OCI-LY7 (cell line): ENCODE results near the gene TSR1. TPM values are rescaled to one million over a fixed set of nuclear protein-coding genes. Genes with fewer than 3 reads are reported as not detected.

Experiments used
- BruUV-seq: library from RNA; stranded (reverse); fragments of 400-500 nt; replicated peaks from 2 replicates; lab custom pipeline; 2021; lab: Mats Ljungman, UMichigan
- CTCF ChIA-PET: fragments of 300-600 bp; sonication (Branson Sonifier 250); formaldehyde crosslinking; loops from one replicate; lab custom pipeline; 2022; ENCODE audit warnings: antibody characterized with exemption; ENCODE audit not compliant: unreplicated experiment; lab: Charles Lee
- POLR2A ChIA-PET: fragments of 300-600 bp; sonication (Branson Sonifier 250); formaldehyde crosslinking; loops from one replicate; lab custom pipeline; 2022; ENCODE audit warnings: antibody characterized with exemption; lab: Charles Lee
- DNase-seq: peaks from one replicate; pipeline ENCODE4 v3.0.0-alpha.2; 2015; ENCODE audit warnings: low spot score
- H2AFZ ChIP-seq: fragments of 200-600 bp; sonication (generic), shearing (Covaris generic); 2 replicates; pipeline ENCODE4 v1.6.1; 2014; ENCODE audit warnings: mild to moderate bottlenecking, antibody characterized with exemption, low read length, moderate library complexity
- H3K27ac ChIP-seq: fragments of 200-600 bp; sonication (generic); 2 replicates; pipeline ENCODE4 v1.5.1; 2014; ENCODE audit warnings: mixed run types, low read depth, mild to moderate bottlenecking, moderate library complexity, low read length, inconsistent platforms; ENCODE audit not compliant: poor library complexity, severe bottlenecking
- H3K36me3 ChIP-seq: fragments of 200-600 bp; sonication (generic); 2 replicates; pipeline ENCODE4 v1.6.1; 2014; ENCODE audit warnings: mild to moderate bottlenecking, antibody characterized with exemption, low read length, moderate library complexity, mixed read lengths; ENCODE audit not compliant: insufficient read depth
- H3K4me1 ChIP-seq: fragments of 200-600 bp; sonication (generic); 2 replicates; pipeline ENCODE4 v1.5.1; 2014; ENCODE audit warnings: mild to moderate bottlenecking, low read length; ENCODE audit not compliant: insufficient read depth, poor library complexity, severe bottlenecking
- H3K4me2 ChIP-seq: fragments of 200-600 bp; sonication (generic); 2 replicates; pipeline ENCODE4 v1.6.1; 2014; ENCODE audit warnings: mild to moderate bottlenecking, low read length
- H3K4me3 ChIP-seq: fragments of 200-600 bp; sonication (generic); 2 replicates; pipeline ENCODE4 v1.5.1; 2014; ENCODE audit warnings: mild to moderate bottlenecking, low read depth, low read length; ENCODE audit not compliant: poor library complexity, severe bottlenecking
- H3K79me2 ChIP-seq: fragments of 200-600 bp; sonication (generic); 2 replicates; pipeline ENCODE4 v1.6.1; 2016; ENCODE audit warnings: low read depth, mild to moderate bottlenecking, low read length, moderate library complexity, mixed read lengths; ENCODE audit not compliant: insufficient read depth
- H3K9me2 ChIP-seq: fragments of 200-600 bp; sonication (generic); 2 replicates; pipeline ENCODE4 v1.6.1; 2016; ENCODE audit warnings: mild to moderate bottlenecking, low read length, mixed read lengths; ENCODE audit not compliant: insufficient read depth
- H3K9me3 ChIP-seq: fragments of 200-600 bp; sonication (generic); 2 replicates; pipeline ENCODE4 v1.6.1; 2014; ENCODE audit warnings: mild to moderate bottlenecking, mixed run types, low read length, mixed read lengths
- H4K20me1 ChIP-seq: fragments of 200-600 bp; sonication (generic); 2 replicates; pipeline ENCODE4 v1.6.1; 2014; ENCODE audit warnings: mild to moderate bottlenecking, antibody characterized with exemption, low read length, moderate library complexity, mixed read lengths; ENCODE audit not compliant: insufficient read depth
- CTCF ChIP-seq: fragments of 200-600 bp; sonication (generic); conservative IDR thresholded peaks from 2 replicates; pipeline ENCODE4 v1.5.1; 2014; ENCODE audit warnings: mild to moderate bottlenecking, antibody characterized with exemption, low read length, moderate library complexity, mixed read lengths
- EZH2phosphoT487 ChIP-seq: fragments of 200-600 bp; sonication (generic); IDR thresholded peaks from 2 replicates; pipeline ENCODE4 v1.6.1; 2018; ENCODE audit warnings: low read depth, borderline replicate concordance, mild to moderate bottlenecking, mixed run types, antibody characterized with exemption, low read length, moderate library complexity, mixed read lengths
- intact Hi-C: fragments of 100-400 bp; cut with micrococcal nuclease; formaldehyde crosslinking; loops from one replicate; pipeline ENCODE4 v1.10.0; 2022; ENCODE audit not compliant: unreplicated experiment
- total RNA-seq, 2 experiments: library from RNA; depleted of rRNA in 1 of 2; stranded (reverse); fragments of >200 nt in 1 of 2; shearing (Covaris generic) in 1 of 2; gene quantifications; 2 replicates each; pipeline ENCODE4 v1.2.3, GENCODE V29; 2014 to 2022

Gene TSR1
- total RNA-seq, 2 experiments from 2014 or later: 58.7 to 85.8 TPM

GRCh38 chr17:2373179-2373578 lies 36.9 kb upstream of the TSR1 start:
- no TSS peak for BruUV-seq
- Histone ChIP-seq H3K36me3 (no peaks in the 10 kb centered on the region), H3K9me2 (no peaks in the 10 kb centered on the region), H3K4me3 (no peak overlapping the region), H4K20me1 (no peaks in the 10 kb centered on the region), H3K4me2 (no peak overlapping the region), H3K9me3 (no peaks in the 10 kb centered on the region), H3K4me1 (no peaks in the 10 kb centered on the region), H3K79me2 (no peaks in the 10 kb centered on the region), H2AFZ (no peak overlapping the region), H3K27ac (no peak overlapping the region)
- intact Hi-C loops: no loop called here
- ChIA-PET POLR2A (no interaction called here), CTCF (no interaction called here)
- no peak for DNase-seq
- TF ChIP-seq CTCF (no peak), EZH2phosphoT487 (no peak)

- ChIA-PET CTCF (no interaction called here), POLR2A (no interaction called here)
- Histone ChIP-seq H3K27ac (no peak overlapping the region), H2AFZ (no peak overlapping the region), H3K4me3 (no peak overlapping the region), H3K4me1 (no peaks in the 10 kb centered on the region), H4K20me1 (no peaks in the 10 kb centered on the region), H3K79me2 (no peaks in the 10 kb centered on the region), H3K9me3 (no peaks in the 10 kb centered on the region), H3K4me2 (no peak overlapping the region), H3K9me2 (no peaks in the 10 kb centered on the region), H3K36me3 (no peaks in the 10 kb centered on the region)
- DNase-seq: no peak
- BruUV-seq: no TSS peak
- TF ChIP-seq EZH2phosphoT487 (no peak), CTCF (no peak)
- intact Hi-C loops: no loop called here
Measured at GRCh38 chr17:2372681-2373080, 36.4 kb upstream of the TSR1 start.

GRCh38 chr17:2372180-2372579 lies 35.9 kb upstream of the TSR1 start:
- intact Hi-C loops: no loop called here
- Histone ChIP-seq H3K79me2 (no peaks in the 10 kb centered on the region), H3K36me3 (no peaks in the 10 kb centered on the region), H3K9me2 (no peaks in the 10 kb centered on the region), H3K4me2 (no peak overlapping the region), H4K20me1 (no peaks in the 10 kb centered on the region), H3K27ac (no peak overlapping the region), H3K4me3 (no peak overlapping the region), H3K4me1 (no peaks in the 10 kb centered on the region), H3K9me3 (no peaks in the 10 kb centered on the region), H2AFZ (no peak overlapping the region)
- no peak for TF ChIP-seq CTCF
- TF ChIP-seq EZH2phosphoT487: no peak
- no TSS peak for BruUV-seq
- POLR2A ChIA-PET: no interaction called here
- no peak for DNase-seq
- CTCF ChIA-PET: no interaction called here
